Hematopoietic multipotent progenitor cell treated with erythropoietin and hydrocortisone succinate and interleukin-3 and kit ligand, for 6 days (in vitro differentiated cells): ENCODE measurements around the gene PKD1.
"Not testable (repeated sequence)": the region's sequence is repeated elsewhere in the genome, so short reads cannot be mapped to it uniquely, and the experiment has no call there.

Source experiments
- DNase-seq: peaks from one replicate; pipeline ENCODE4 v3.0.0-alpha.2; 2015

Gene PKD1

DNA sequence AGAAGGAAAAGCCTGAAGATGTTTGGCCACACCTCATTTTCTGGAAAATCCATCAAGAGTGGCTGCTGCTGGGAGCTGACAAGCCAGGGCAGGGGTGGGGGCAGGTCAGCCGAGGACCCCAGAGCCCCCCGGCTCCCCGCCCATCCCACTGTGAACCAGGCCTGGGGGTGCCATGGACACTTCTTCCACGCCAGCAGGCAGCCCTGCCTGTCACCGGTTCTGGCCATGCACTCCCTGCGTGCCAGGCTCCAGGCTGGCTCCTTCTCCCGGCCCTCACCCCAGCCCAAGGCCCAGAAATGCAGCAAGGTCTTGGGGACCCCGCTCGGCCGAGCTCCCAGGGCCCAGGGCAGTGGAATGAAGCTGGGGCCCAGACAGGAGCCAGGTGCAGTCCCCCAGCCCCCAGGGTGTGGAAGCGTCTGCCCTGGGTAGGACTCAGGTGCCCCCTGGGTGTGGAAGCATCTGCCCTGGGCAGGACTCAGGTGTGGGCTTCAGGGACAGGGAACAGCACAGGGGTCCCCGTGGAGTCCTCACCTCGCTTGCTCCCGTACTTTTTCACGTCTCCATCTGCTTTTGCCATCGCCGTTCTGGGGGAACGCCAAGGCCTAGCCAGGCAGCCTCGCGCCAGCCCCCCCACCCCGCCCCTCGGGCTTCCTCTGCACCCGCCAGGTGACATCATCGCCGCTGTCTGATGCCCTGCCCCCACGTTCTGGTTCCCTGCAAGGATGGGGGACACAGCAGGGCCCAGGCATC is 12.6 kb downstream of the PKD1 start:
- not testable (repeated sequence) for DNase-seq

DNA sequence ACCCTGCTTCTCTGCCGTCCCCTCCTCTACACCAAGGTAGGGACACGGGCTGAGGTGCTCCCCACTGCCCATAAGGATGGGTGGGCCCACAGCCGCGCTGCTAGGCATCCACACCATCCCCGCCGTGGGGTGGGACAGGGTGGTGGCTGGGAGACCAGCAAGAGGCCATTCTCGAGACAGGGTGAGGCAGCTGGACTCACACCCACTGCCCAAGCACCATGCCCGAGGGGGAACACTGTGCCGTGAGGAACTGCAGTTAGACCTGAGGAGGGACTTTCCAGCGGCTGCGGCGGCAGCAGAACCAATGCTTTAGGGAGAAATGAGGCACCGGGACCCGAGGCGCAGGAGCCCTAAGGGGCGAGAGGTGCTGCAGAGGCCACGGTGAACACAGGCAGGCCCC is 13.3 kb downstream of the PKD1 start:
- no peak for DNase-seq

DNA sequence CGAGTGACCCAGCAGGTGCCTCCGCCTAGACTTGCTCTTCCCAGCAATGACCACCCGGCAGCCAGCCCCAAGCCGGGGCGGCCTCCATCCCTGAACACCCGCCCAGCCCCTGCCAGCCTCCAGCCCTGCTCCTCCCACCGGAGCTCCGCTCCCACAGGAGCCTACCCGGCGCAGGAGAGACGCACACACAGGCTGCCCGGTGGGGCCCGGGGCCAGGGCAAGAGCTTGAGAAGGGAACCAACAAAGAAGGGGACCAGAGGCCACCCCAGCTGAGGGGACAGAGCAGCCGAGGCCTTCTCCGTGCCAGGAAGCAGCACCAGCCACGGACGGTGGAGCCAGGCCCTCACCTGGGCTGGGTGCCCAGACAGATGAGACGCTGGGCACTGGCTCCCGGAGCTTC is 13.8 kb downstream of the PKD1 start:
- DNase-seq = no peak

DNA sequence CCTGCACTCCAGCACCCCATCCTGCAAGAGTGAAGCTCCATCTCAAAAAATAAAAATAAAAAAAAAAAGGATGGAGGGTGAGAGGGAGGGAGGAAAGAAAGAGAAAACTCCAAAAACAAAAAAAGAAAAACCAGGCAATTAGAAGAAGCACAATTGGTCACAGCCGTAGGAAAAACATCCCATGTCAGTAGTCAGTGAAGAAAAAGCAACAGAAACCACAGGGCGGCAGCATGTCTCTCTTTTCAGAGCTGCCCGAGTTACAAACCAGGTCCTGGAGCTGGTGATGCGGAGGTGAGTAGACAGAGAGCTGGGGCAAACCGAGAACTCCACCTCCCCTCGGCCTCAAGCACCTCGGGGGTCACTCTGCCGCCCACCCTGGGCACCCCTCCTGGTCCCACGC is 14.4 kb downstream of the PKD1 start:
- peak; percentile 73 for DNase-seq

DNA sequence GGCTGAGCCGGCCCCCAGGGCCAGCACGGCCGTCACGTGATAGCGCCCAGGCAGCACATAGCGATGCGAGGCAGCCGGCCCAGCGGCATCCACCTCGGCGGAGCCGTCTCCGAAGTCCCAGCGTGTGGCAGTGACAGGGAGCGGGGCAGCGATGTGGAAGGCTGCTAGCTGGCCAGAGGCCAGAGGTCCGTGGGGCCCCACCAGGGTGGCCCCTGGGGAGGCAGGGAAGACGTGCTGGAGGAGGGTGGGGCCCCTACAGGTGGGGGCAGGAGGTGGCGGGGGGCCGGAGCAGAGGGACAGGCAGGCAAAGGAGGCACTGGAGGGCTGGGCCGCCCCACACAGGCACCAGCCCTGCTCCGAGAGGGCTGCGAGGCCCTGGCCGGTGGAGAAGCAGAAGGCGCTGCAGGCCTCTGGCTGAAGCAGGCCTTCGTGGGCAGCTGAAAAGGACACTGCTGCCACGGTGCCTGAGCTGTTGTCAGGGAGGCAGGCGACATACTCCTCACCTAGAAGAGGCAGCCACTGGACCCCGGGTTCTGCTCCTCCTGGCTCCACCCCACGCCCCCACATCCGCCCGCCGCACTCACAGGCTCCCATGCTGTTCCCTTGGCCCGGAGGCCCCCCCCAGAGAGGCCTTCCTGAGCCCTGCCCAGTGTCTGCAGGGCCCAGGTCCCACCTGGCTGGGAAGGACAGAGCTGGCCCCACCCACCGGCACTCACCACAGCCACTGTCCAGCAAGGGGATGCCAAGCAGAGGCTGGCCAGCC is 17.6 kb downstream of the PKD1 start:
- DNase-seq = not testable (repeated sequence)

DNA sequence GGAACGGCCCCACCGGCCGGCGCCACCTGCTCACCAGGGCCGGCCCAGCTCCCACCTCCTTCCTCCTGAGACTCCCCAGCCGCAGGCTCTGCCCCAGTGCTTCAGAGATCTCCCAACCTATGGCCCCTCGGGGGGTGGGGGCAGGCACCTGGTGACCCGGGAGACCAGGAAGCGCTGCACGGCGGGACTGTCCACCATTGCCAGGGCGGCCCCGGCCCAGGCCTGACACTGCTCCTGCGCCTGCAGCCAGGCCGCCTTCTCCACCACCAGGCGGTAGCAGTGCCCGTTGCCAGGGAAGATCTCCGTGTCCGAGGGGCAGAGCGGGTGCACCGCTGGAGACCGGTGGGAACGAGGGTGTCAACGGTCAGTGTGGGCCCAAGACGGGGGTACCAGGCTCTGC is 18.4 kb downstream of the PKD1 start:
- DNase-seq = not testable (repeated sequence)

DNA sequence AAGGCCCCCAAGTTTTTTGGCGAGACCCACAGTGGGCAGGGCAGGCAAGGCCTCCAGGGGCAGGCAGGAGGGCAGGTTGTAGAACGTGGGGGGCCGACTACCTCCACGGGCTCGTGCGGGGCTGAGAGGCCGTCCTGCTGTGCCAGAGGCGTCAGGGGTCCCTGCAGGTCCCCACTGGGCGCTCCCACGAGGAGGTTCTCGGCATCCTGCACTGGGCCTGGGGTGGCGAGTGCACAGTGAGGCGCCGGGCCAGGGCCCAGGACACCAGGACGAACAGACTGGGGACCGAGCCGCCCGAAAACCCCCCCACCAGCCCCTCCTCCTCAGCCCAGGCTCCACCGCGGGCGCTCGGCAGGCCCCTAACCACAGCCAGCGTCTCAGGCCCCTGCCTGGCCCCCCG is 19.3 kb downstream of the PKD1 start:
- not testable (repeated sequence) for DNase-seq

DNA sequence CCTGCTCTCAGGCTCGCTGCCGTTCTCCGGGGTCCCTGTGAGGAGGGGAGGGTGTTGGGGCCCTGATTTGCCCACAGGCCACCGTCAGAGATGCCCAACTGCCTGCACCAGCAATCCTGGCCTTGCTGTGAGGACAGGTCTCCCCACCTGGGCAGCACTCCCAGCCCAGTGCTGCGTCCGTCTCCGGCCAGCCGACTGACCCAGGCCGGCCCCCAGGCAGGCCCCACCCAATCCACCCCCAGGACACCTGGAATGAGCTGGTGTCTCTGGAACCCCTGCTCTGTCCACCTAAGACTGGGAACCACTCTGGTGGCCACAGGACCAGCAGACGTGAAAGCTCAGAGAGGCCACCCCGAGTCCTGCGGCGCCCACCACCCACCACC is 20.1 kb downstream of the PKD1 start:
- DNase-seq = no peak

DNA sequence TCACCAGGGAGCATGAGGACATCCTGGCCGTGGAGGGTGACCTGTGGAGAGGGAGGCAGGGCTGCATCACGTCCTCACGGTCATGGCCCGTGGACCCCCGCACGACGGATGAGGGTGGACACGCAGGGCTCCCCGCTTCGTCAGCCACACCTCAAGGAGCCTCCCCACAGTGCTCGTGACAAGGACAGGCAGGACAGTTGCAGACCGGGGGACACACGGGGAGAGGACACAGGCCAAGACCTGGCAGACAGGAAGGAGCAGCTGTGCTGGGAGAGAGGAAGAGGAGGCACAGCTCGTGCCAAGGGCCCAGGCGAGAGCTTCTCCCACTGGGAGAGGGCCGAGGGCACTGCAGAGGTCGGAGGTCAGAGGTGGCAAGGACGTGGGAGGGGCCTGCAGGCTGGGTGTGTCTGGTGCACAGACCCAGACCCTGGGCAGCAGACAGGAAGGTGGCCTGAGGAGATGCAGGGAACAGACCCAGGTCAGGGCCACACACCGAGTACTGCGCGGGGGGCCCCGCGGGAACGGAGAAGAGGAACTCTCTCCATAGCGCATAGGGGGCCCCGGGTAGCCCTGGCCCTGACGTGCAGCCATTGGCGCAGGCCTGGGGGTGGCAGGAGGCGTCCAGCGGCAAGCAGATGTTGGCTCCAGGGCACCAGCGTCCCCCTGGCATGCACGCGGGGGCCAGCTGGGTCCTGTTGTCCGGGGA is 20.7 kb downstream of the PKD1 start:
- DNase-seq = not testable (repeated sequence)

DNA sequence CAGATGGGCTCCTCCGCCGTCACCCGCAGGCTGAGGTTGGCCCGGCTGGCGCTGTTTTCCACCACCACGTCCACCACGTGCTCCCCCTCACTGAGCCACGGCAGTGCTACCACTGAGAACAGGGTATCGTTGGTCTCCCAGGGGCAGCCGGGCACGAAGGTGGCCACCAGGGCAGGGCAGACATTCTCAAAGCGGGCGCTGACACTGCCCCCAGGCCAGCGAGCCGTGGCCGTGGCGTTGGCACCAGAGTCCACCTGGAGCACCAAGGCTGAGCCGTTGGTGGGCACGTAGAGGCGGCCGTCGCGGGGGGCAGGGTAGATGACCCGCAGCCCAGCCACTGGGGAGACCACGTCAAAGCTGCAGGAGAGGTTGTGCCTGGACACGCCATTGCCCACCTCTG is 21.5 kb downstream of the PKD1 start:
- not testable (repeated sequence) for DNase-seq

DNA sequence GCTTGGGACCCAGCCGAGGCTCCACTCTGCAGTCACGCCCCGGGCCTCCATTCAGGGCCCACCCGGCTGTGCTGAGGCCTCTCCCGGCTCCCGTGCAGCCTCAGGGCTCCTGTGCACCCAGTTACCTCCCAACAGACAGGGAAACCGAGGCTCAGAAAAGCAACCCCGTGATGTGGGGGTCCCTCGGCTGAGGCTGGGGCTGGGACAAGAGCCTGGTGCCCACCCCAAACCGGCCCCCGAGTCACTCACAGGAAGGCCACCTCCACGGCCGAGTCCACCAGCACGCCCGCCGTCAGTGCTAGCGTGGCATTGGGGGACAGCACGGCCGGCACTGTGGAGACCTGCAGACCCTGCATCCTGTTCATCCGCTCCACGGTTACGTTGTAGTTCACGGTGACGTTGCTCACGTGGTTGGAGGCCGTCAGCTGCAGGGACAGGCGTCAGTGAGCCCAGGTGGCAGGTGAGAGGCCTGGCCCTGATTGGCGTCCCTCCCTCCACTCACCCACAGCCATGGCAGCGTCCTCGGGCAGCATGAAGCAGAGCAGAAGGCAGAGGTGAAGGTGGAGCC is 23.1 kb downstream of the PKD1 start:
- not testable (repeated sequence) for DNase-seq

DNA sequence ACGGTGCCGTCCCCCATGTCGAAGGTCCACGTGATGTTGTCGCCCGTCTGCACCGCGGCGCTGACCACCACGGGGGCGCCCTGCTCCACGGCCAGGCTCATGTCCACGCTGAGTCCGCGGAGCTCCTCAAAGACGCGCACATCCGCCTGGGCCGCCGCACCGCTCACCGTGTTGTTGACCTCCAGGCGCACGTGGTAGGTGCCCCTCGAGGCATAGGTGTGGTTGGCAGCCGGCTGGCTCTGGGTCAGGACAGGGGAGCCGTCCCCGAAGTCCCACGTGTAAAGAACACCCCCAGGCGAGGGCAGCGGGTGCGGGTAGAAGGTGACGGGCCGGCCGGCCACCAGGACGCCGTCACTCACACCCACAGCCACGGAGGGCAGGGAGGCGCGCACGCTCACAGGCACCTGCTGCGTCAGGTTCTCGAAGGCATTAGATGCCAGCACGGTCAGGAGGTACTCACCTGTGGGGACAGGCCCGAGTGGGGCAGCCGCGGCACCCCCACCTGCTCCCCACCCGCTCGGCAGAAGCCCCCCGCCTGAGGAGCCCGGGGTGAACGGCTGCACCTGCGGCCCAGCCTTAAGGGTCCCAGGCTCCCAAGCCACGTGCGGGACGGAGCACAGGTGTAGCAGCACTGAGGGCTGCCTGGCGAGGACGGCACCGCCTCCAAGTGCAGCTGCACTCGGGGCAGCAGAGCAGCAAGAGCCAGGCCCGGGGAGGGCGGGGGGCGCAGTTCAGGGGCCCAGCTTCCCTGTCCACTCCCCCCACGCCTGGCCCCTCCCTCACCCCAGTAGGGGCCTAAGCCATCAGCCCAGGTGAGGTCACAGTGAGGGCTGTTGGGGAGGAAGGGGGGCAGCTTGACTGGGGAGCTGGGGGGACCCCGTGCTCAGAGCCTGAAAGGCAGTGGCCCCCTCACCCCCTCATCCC is 24.0 kb downstream of the PKD1 start:
- not testable (repeated sequence) for DNase-seq

DNA sequence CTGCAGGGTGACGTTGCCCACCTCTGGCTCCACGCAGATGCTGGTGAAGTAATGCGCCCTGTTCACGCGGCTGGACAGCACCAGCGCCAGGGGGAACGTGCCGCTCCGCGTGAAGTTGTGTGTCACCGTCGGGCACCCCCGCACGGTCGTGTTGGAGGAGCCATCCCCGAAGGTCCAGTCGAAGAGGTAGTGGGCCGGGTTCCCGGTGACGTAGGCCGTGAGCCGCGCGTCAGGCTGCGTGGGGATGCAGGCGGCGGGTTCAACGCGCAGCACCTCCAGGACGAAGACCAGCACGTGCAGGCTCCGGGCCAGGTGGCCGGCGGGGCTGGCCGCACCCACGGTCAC is 24.7 kb downstream of the PKD1 start:
- not testable (repeated sequence) for DNase-seq

DNA sequence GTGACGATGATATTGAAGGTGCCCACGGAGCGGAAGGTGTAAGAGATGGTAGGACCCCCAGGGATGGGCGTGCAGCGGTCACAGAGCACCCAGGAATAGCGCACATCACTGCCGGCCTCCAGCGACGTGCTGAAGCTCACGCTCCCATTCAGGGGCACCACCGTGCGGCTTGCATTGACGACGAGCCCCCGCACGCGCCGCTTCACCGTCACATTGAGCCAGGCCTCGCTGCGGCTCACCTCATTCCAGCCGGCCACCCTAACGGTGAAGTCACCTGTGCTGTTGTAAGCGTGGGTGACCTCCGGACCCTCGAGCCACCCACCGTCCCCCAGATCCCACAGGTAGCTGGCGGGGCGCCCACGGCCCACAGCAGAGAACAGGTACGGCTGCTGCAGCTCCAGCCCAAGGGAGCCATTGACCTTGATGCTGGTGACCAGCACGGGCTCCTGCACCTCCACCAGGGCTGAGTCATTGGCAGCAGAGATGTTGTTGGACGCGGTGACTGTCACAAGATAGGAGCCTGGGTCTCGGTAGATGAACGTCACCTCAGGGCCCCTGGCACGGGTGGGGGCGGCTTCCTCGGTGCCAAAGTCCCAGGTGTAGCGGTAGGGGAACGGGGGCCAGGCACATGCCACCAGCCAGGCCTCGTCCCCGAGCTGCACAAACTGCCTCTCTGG is 25.2 kb downstream of the PKD1 start:
- not testable (repeated sequence) for DNase-seq

DNA sequence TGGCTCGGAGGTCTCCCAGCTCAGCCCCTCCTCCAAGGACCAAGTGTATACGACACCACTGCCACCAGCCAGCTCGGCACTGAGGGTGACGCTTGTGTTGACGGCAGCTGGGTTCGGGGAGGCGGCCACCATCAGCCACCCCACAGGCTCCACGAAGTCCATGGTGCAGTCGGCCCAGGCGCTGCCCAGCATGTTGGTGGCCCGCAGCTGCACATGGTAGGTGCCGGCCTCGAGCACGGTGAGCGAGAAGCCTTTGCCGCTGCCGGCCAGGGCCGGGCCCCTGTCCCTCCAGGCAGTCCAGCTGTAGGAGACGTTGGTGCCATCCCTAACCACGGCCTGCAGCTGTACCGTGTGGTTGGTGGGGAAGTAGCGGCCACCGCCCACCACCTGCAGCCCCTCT is 25.8 kb downstream of the PKD1 start:
- DNase-seq = not testable (repeated sequence)

DNA sequence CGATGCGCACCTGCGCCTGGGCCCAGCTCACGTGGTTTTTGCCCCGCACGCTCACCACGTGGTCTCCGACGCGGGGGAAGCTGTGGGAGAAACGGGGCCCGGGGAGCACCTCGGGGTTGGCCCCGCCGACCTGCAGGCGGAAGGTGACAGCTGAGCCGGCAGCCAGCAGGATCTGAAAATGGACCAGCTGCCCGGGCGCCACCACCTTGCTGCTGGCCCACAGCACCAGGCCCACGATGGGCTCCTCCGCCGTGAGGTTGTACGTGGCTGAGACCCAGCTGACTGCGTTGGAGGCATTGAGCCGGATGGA is 26.5 kb downstream of the PKD1 start:
- DNase-seq = not testable (repeated sequence)

DNA sequence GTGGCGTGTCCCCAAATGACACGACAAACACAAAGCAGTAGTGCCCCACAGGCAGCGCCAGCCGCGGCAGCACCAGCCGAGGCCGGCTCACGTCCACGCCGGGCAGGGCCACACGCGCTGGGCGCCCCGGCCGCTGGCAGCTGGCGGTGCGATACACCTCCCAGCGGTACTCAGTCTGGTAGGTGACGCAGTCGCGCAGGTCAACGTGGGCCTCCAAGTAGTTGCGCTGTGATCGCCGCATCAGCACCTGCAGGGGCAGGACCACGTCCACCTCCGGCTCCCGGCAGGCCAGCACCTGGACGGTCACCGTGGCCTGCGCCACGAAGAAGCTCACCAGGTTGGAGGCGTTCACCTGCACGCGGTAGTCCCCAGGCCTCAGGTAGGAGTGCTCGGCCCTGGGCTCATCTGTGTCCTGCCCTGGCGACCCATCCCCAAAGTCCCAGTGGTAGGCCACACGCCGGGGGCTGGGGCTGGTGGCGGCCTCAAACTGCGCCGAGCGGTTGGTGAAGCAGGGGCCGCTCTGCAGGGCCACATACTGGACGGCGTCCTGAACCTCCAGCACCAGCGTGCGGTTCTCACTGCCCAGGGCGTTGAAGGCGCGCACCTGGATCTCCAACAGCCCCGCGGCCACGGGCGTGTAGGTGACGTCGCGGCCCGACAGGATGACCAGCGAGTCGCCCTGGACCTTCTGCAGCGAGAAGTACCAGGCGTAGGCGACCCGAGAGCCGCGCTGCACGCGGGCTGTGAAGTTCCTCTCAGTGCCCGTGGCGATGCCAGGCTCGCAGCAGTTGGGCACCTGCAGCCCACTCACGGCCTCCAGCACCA is 27.0 kb downstream of the PKD1 start:
- DNase-seq = not testable (repeated sequence)

DNA sequence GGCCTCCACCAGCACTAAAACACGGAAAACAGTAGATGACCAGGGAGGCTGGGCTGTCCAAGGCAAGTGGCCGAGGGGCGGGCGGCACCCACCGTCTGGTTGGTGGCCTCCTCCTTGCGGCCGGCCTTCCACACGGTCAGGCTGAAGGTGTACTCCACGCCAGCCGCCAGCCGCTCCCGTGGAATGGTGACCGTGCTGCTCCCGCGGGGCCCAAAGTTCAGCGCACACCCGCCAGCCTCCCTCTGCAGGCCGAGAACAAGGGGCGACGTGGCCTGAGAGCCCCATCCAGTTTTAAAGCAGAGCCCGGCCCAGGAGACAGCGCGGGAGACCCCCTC is 27.9 kb downstream of the PKD1 start:
- not testable (repeated sequence) for DNase-seq

DNA sequence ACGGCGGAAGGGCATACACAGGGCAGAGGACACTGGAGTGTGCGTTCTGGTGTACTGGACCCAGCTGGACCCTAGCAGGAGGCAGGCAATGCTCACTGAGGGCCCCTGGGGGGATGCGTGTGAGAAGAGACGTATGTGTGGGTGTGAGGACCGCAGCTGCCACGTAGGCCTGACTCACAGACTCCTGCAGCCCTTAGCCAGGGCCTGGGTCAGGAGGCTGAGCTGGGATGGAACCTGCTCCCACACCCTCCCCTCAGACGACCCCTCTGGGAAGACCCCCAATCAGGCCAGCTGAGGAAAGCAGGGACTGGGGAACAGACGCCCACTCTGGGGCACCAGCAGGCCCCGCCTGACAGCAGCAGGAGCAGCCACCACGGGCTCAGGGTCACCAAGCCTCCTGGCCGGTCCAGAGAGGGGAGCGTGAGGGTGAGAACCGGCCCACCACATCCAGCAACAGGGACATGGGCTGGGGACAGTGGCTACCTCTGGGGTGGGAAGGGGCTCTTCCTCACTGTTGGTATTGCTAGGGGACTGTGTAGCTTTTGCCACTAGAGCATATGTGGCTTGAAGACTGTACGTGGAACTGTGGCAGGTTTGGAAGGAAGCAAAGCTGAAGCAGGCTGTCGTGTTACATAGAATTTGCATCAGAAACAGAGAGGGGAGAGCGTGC is 28.4 kb downstream of the PKD1 start:
- not testable (repeated sequence) for DNase-seq

DNA sequence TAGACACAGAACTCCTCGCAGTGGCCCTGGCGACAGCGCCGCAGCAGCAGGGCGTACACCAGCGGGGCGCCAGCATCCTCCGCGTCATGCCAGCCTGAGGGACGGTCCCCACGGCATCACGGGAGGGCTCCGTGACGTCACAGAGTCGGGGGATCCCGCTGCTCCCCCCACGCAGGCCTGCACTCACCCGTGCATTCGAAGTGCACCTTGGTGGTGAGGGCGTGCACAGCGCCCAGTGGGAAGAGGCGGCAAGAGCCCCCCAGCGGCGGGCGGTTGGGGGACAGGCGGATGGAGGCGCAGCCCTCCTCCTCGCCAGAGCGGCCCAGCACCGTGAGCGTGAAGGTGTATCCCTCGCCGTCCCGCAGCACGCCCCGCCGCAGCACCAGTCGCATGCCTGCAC is 29.5 kb downstream of the PKD1 start:
- not testable (repeated sequence) for DNase-seq

DNA sequence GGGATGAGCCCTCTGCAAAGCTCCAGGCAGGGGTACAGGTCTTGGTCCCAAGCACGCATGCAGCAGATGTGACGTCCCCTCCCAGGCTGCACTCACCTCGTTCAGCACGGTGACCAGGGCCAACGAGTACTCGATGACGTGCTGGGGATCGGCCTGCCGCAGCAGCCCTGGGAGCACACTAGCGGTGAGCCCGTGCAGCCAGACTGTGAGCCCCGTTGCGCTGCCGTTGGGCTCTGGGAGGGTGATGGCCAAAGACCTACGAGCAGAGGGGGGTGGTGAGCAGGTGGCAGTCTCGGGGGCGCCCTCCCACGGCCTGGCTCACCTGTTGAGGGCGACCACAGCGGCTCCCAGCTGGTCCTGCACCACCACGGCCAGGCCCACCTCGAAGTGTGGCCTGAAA is 29.9 kb downstream of the PKD1 start:
- DNase-seq = not testable (repeated sequence)
